Stimulated activated effector memory CD8-positive, alpha-beta T cell treated with anti-CD3 and anti-CD28 coated beads, Interleukin-12 subunit alpha, Interleukin-12 subunit beta, amount 100 ng/mL, for 72 hours (primary cell): ENCODE measurements around the gene DIAPH3.

ENCODE experiments used
- ATAC-seq: fragments of 150-1000 bp; cut with Tn5 transposase; 2 replicates; pipeline ENCODE4 v1.10.0; 2021
- DNase-seq, 2 donors: peaks; one replicate each; pipeline ENCODE4 v3.0.0; 2021 to 2022; ENCODE audit warnings: low spot score in 2 of 2
- H3K27ac Mint-ChIP-seq: one replicate; pipeline ENCODE4 v1.8.0; 2022; ENCODE audit warnings: mild to moderate bottlenecking, mixed read lengths
- H3K36me3 Mint-ChIP-seq: one replicate; pipeline ENCODE4 v1.8.0; 2022; ENCODE audit warnings: mild to moderate bottlenecking, mixed read lengths
- H3K4me1 Mint-ChIP-seq: one replicate; pipeline ENCODE4 v1.8.0; 2022; ENCODE audit warnings: mixed read lengths
- H3K4me3 Mint-ChIP-seq: one replicate; pipeline ENCODE4 v1.8.0; 2022; ENCODE audit warnings: mild to moderate bottlenecking, mixed read lengths
- H3K9me3 Mint-ChIP-seq: one replicate; pipeline ENCODE4 v1.8.0; 2022; ENCODE audit warnings: mixed read lengths

DIAPH3 gene

GRCh38 chr13:59710996-59711701 lies 452.6 kb downstream of the DIAPH3 start:
- Mint-ChIP-seq H3K4me3 (no peak overlapping the region), H3K27ac (no peak overlapping the region), H3K36me3 (no peaks in the 10 kb centered on the region), H3K4me1 (no peaks in the 10 kb centered on the region), H3K9me3 (no peaks in the 10 kb centered on the region)
- DNase-seq = no peak
- ATAC-seq = peak; percentile 64

GRCh38 chr13:59710416-59710815 lies 453.3 kb downstream of the DIAPH3 start:
- Mint-ChIP-seq H3K4me3 (no peak overlapping the region), H3K27ac (no peak overlapping the region), H3K9me3 (no peaks in the 10 kb centered on the region), H3K36me3 (no peaks in the 10 kb centered on the region), H3K4me1 (no peaks in the 10 kb centered on the region)
- DNase-seq = no peak
- no peak for ATAC-seq

- no peaks in the 10 kb centered on the region for H3K36me3 Mint-ChIP-seq
- H3K4me3 Mint-ChIP-seq = no peak overlapping the region
- H3K9me3 Mint-ChIP-seq = no peaks in the 10 kb centered on the region
- ATAC-seq (no peak), DNase-seq (no peak)
- no peaks in the 10 kb centered on the region for H3K4me1 Mint-ChIP-seq
- no peak overlapping the region for H3K27ac Mint-ChIP-seq
Measured at GRCh38 chr13:59706101-59706976, 457.4 kb downstream of the DIAPH3 start.

GRCh38 chr13:59702269-59702668 lies 461.5 kb downstream of the DIAPH3 start:
- Mint-ChIP-seq H3K4me3 (no peak overlapping the region), H3K9me3 (no peaks in the 10 kb centered on the region)
- DNase-seq = no peak

GRCh38 chr13:59701261-59701660 lies 462.5 kb downstream of the DIAPH3 start:
- no peak overlapping the region for H3K27ac Mint-ChIP-seq
- no peaks in the 10 kb centered on the region for H3K36me3 Mint-ChIP-seq
- H3K4me3 Mint-ChIP-seq = no peak overlapping the region
- H3K4me1 Mint-ChIP-seq = no peaks in the 10 kb centered on the region
- DNase-seq = no peak
- ATAC-seq = no peak
- no peaks in the 10 kb centered on the region for H3K9me3 Mint-ChIP-seq

More at GRCh38 chr13:59702269-59702668, 461.5 kb downstream of the DIAPH3 start:
- ATAC-seq = no peak
- Mint-ChIP-seq H3K4me1 (no peaks in the 10 kb centered on the region), H3K27ac (no peak overlapping the region), H3K36me3 (no peaks in the 10 kb centered on the region)

- no peak for DNase-seq
Measured at GRCh38 chr13:59700281-59700680, 463.4 kb downstream of the DIAPH3 start.

GRCh38 chr13:59696271-59696670 lies 467.5 kb downstream of the DIAPH3 start:
- Mint-ChIP-seq H3K36me3 (no peaks in the 10 kb centered on the region), H3K27ac (no peak overlapping the region), H3K9me3 (no peaks in the 10 kb centered on the region), H3K4me3 (no peak overlapping the region), H3K4me1 (no peaks in the 10 kb centered on the region)
- no peak for DNase-seq
- no peak for ATAC-seq

More at GRCh38 chr13:59700281-59700680, 463.4 kb downstream of the DIAPH3 start:
- Mint-ChIP-seq H3K27ac (no peak overlapping the region), H3K36me3 (no peaks in the 10 kb centered on the region), H3K4me1 (no peaks in the 10 kb centered on the region), H3K9me3 (no peaks in the 10 kb centered on the region), H3K4me3 (no peak overlapping the region)
- ATAC-seq = no peak

GRCh38 chr13:59691501-59692066 lies 472.1 kb downstream of the DIAPH3 start:
- no peaks in the 10 kb centered on the region for H3K9me3 Mint-ChIP-seq
- no peak overlapping the region for H3K27ac Mint-ChIP-seq
- H3K4me1 Mint-ChIP-seq = no peaks in the 10 kb centered on the region
- DNase-seq (no peak), ATAC-seq (no peak)
- H3K36me3 Mint-ChIP-seq = no peaks in the 10 kb centered on the region
- no peak overlapping the region for H3K4me3 Mint-ChIP-seq

- no peak for ATAC-seq
- Mint-ChIP-seq H3K4me3 (no peak overlapping the region), H3K36me3 (no peaks in the 10 kb centered on the region), H3K27ac (no peak overlapping the region), H3K4me1 (no peaks in the 10 kb centered on the region), H3K9me3 (no peaks in the 10 kb centered on the region)
- DNase-seq = no peak
Measured at GRCh38 chr13:59690857-59691500, 472.7 kb downstream of the DIAPH3 start.

GRCh38 chr13:59689057-59689456 lies 474.7 kb downstream of the DIAPH3 start:
- ATAC-seq (no peak), DNase-seq (no peak)
- Mint-ChIP-seq H3K4me1 (no peaks in the 10 kb centered on the region), H3K9me3 (no peaks in the 10 kb centered on the region), H3K36me3 (no peaks in the 10 kb centered on the region), H3K4me3 (no peak overlapping the region), H3K27ac (no peak overlapping the region)

GRCh38 chr13:59686798-59687394 lies 476.8 kb downstream of the DIAPH3 start:
- no peaks in the 10 kb centered on the region for H3K4me1 Mint-ChIP-seq
- no peaks in the 10 kb centered on the region for H3K36me3 Mint-ChIP-seq
- H3K9me3 Mint-ChIP-seq = no peaks in the 10 kb centered on the region
- ATAC-seq (no peak), DNase-seq (no peak)
- H3K4me3 Mint-ChIP-seq = no peak overlapping the region
- H3K27ac Mint-ChIP-seq = no peak overlapping the region

GRCh38 chr13:59684105-59684504 lies 479.6 kb downstream of the DIAPH3 start:
- DNase-seq = no peak
- Mint-ChIP-seq H3K27ac (no peak overlapping the region), H3K36me3 (no peaks in the 10 kb centered on the region), H3K4me1 (no peaks in the 10 kb centered on the region), H3K9me3 (no peaks in the 10 kb centered on the region), H3K4me3 (no peak overlapping the region)
- no peak for ATAC-seq

GRCh38 chr13:59681636-59682311 lies 482.0 kb downstream of the DIAPH3 start:
- Mint-ChIP-seq H3K9me3 (no peaks in the 10 kb centered on the region), H3K4me3 (no peak overlapping the region), H3K27ac (no peak overlapping the region), H3K4me1 (no peaks in the 10 kb centered on the region), H3K36me3 (no peaks in the 10 kb centered on the region)
- no peak for DNase-seq
- no peak for ATAC-seq

- no peak for ATAC-seq
Measured at GRCh38 chr13:59680429-59681024, 483.2 kb downstream of the DIAPH3 start.

More at GRCh38 chr13:59680429-59681024, 483.2 kb downstream of the DIAPH3 start:
- Mint-ChIP-seq H3K27ac (no peak overlapping the region), H3K36me3 (no peaks in the 10 kb centered on the region), H3K4me1 (no peaks in the 10 kb centered on the region), H3K9me3 (no peaks in the 10 kb centered on the region), H3K4me3 (no peak overlapping the region)
- DNase-seq = no peak
